K562 (cell line): ENCODE measurements around the gene ZNF169. TPM values are rescaled to one million over a fixed set of nuclear protein-coding genes. Genes with fewer than 3 reads are reported as not detected.

ENCODE experiments used
- ATAC-seq: fragments of 200-7000 bp; cut with Tn5 transposase; 3 replicates; pipeline ENCODE4 v1.9.1; 2020; ENCODE audit warnings: moderate library complexity
- BruUV-seq: library from RNA; stranded (reverse); fragments of 400-500 nt; replicated peaks from 2 replicates; lab custom pipeline; 2021; lab: Mats Ljungman, UMichigan
- CTCF ChIA-PET: fragments of 300-600 bp; formaldehyde crosslinking; extraction: SDS; loops from one replicate; lab custom pipeline; 2021; ENCODE audit warnings: low intra/inter-chr PET ratio; lab: Yijun Ruan, JAX
- POLR2A ChIA-PET: fragments of 300-600, 350-650 bp; sonication (Branson Sonifier 250); formaldehyde crosslinking; extraction: SDS; loops from one replicate; lab custom pipeline; 2021; ENCODE audit warnings: antibody characterized with exemption, inconsistent platforms; lab: Yijun Ruan, JAX
- DNase-seq, 4 experiments: peaks; one replicate each; pipeline versions ENCODE4 v3.0.0 to v3.0.0-alpha.2; 2011 to 2018; ENCODE audit warnings: low spot score in 3 of 4, mixed read lengths in 3 of 4; ENCODE audit errors: extremely low read depth in 1 of 4
- FAIRE-seq: peaks from 2 replicates; lab custom pipeline; 2011; peaks lifted over from hg19 to GRCh38; lab: Jason Lieb, UNC
- H2AFZ ChIP-seq: 2 replicates; pipeline ENCODE4 v1.6.0; 2011; ENCODE audit warnings: low read depth, low read length, control low read depth, inconsistent platforms
- H3K27ac ChIP-seq: fragments of 200-600 bp; 3 replicates; pipeline ENCODE4 v1.8.0; 2011; ENCODE audit warnings: low read depth, mild to moderate bottlenecking, control low read depth, inconsistent platforms, low read length, moderate library complexity, mixed read lengths; ENCODE audit errors: extremely low read depth
- H3K27me3 ChIP-seq, 2 experiments: fragments of 300-600 bp in 1 of 2; 2 replicates in 1 of 2; 3 replicates in 1 of 2; pipeline versions ENCODE4 v1.6.0 to v1.8.0; 2011; ENCODE audit warnings: inconsistent platforms in 2 of 2, low read length in 2 of 2, mild to moderate bottlenecking in 1 of 2, mixed read lengths in 1 of 2, moderate library complexity in 1 of 2; ENCODE audit not compliant: control insufficient read depth in 2 of 2, insufficient read depth in 2 of 2
- H3K36me3 ChIP-seq: fragments of 300-600 bp; 3 replicates; pipeline ENCODE4 v1.8.0; 2011; ENCODE audit warnings: mild to moderate bottlenecking, low read length, inconsistent platforms; ENCODE audit not compliant: control insufficient read depth, insufficient read depth
- H3K4me1 ChIP-seq, 2 experiments: fragments of 200-600 bp in 1 of 2; replicated peaks in 1 of 2; 2 replicates in 1 of 2; 3 replicates in 1 of 2; pipeline versions ENCODE4 v1.5.1 to v1.8.0; 2011; ENCODE audit warnings: inconsistent platforms in 2 of 2, low read length in 2 of 2, mild to moderate bottlenecking in 1 of 2, mixed read lengths in 1 of 2, moderate library complexity in 1 of 2; ENCODE audit not compliant: control insufficient read depth in 2 of 2, insufficient read depth in 2 of 2
- H3K4me2 ChIP-seq: 2 replicates; pipeline ENCODE4 v1.6.1; 2011; ENCODE audit warnings: low read length, control low read depth, inconsistent platforms, mixed read lengths; ENCODE audit not compliant: insufficient read depth
- H3K4me3 ChIP-seq: fragments of 200-600 bp; sonication (generic), shearing (Covaris generic); 2 replicates; pipeline ENCODE4 v1.5.1; 2016; ENCODE audit warnings: control low read depth, inconsistent platforms
- H3K79me2 ChIP-seq: fragments of 200-600 bp; 3 replicates; pipeline ENCODE4 v1.8.0; 2011; ENCODE audit warnings: low read length, inconsistent platforms; ENCODE audit not compliant: control insufficient read depth, insufficient read depth
- H3K9ac ChIP-seq, 2 experiments: 2 replicates each; pipeline versions ENCODE4 v1.6.0 to v1.6.1; 2011; ENCODE audit warnings: low read depth in 2 of 2, low read length in 2 of 2, control low read depth in 1 of 2, inconsistent platforms in 1 of 2, mild to moderate bottlenecking in 1 of 2, mixed read lengths in 1 of 2; ENCODE audit not compliant: insufficient read depth in 1 of 2
- H3K9me1 ChIP-seq: one replicate; pipeline ENCODE4 v1.6.0; 2011; ENCODE audit warnings: inconsistent platforms, mild to moderate bottlenecking, low read length, moderate library complexity; ENCODE audit not compliant: control insufficient read depth, insufficient read depth
- H3K9me3 ChIP-seq: replicated peaks from 2 replicates; pipeline ENCODE4 v1.5.1; 2011; ENCODE audit warnings: low read depth, low read length, inconsistent platforms; ENCODE audit not compliant: control insufficient read depth, insufficient read depth
- H4K20me1 ChIP-seq: replicated peaks from 2 replicates; pipeline ENCODE4 v1.6.1; 2011; ENCODE audit warnings: low read length, inconsistent platforms, mixed read lengths; ENCODE audit not compliant: control insufficient read depth, insufficient read depth
- BRCA1 ChIP-seq, 2 experiments: fragments of 450-650 bp in 1 of 2; sonication (generic) in 1 of 2; formaldehyde crosslinking in 1 of 2; IDR thresholded peaks; 2 replicates each; pipeline versions ENCODE4 v1.5.0 to v1.6.1; 2017 to 2020; ENCODE audit warnings: mild to moderate bottlenecking in 1 of 2, missing genetic modification reagents in 1 of 2
- BRD4 ChIP-seq: fragments of 200-600 bp; sonication (generic); IDR thresholded peaks from 2 replicates; pipeline ENCODE4 v1.6.1; 2017; ENCODE audit warnings: inconsistent platforms
- CBX1 ChIP-seq: sonication (generic); IDR thresholded peaks from 2 replicates; pipeline ENCODE4 v1.6.1; 2016; ENCODE audit warnings: antibody characterized with exemption, low read depth, mild to moderate bottlenecking
- ZC3H11A ChIP-seq: IDR thresholded peaks from 2 replicates; pipeline ENCODE4 v1.6.1; 2012; ENCODE audit warnings: low read depth, low read length, improper control_type of control experiment
- ZNF143 ChIP-seq: sonication (generic); formaldehyde crosslinking; IDR thresholded peaks from 2 replicates; pipeline ENCODE4 v1.9.0; 2022; ENCODE audit warnings: mild to moderate bottlenecking, missing genetic modification reagents
- in situ Hi-C: fragments of 300-500 bp; cut with MboI; formaldehyde crosslinking; loops from 4 replicates; pipeline ENCODE4 v1.15.0; 2018; ENCODE audit warnings: inconsistent platforms, mixed read lengths
- intact Hi-C: fragments of 100-400 bp; cut with micrococcal nuclease; formaldehyde crosslinking; loops from 2 replicates; pipeline ENCODE4 v1.14.2; 2022
- polyA plus RNA-seq, 8 experiments: library from polyadenylated mRNA; depleted of rRNA in 4 of 8; stranded (reverse) in 5 of 8; unstranded in 3 of 8; fragments of >200 nt; fragmentation: Nextera tagmentation in 2 of 8; fragmentation: Illumina TruSeq in 1 of 8; extraction: Ambion mirVana in 2 of 8; extraction: Trizol in 1 of 8; gene quantifications; 2 replicates each; pipeline versions ENCODE4 v1.2.1 to v1.2.3, GENCODE V29; 2011 to 2014; ENCODE audit warnings: inconsistent platforms in 1 of 8, missing spikeins in 1 of 8
- total RNA-seq, 7 experiments: library from RNA; depleted of rRNA in 6 of 7; stranded (reverse); fragments of >200 nt in 6 of 7; fragmentation: Illumina TruSeq in 2 of 7; extraction: Trizol in 2 of 7; gene quantifications; 2 replicates each; pipeline versions ENCODE4 v1.2.1 to v1.2.3, GENCODE V29; 2011 to 2021; ENCODE audit warnings: low replicate concordance in 1 of 7
- TF ChIP-seq, protein P1 (sequence below): fragments of 250-450 bp; sonication (Bioruptor Pico); IDR thresholded peaks from 2 replicates; pipeline ENCODE4 v1.9.0; 2021; ENCODE audit warnings: mild to moderate bottlenecking, inconsistent platforms
- TF ChIP-seq, protein P2 (sequence below): fragments of 250-450 bp; sonication (Bioruptor Pico); IDR thresholded peaks from 2 replicates; pipeline ENCODE4 v1.5.0; 2021; ENCODE audit warnings: mild to moderate bottlenecking, moderate library complexity

The ZNF169 gene
- total and polyA plus RNA-seq, 9 of the 15 experiments (the other 6 are each of a cell fraction or from before 2014, with no cell fraction given), result 2.0 to 16.2 (median 5.6) TPM

DNA sequence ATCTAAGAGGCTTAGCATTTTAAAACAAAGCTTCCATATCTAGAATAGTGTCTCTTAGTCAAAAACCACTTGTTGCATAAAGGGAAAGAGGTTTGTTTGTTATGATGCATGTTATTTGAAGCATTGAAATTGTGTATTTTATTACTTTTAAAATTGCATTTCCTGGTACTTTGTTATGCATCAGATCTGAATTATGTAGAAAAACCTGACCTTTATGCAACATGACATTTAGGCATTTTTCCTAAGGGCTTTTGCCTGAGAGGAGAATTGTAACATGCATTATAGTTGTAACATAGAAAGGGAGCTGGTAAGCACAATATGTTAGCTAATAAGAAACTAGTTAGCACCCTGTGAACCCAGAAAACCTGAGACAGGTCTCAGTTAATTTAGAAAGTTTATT is 22.0 kb downstream of the ZNF169 start:
- no peaks in the 10 kb centered on the region for H3K9me1 ChIP-seq
- H3K36me3 ChIP-seq, result peaks cover 28% of the 10 kb centered on the region; the same call in 2 of the 3 replicates
- H3K9ac ChIP-seq, result no peak overlapping the region
- intact Hi-C loops, result no loop called here
- TF ChIP-seq BRD4, result no peak
- TF ChIP-seq, protein P1, sequence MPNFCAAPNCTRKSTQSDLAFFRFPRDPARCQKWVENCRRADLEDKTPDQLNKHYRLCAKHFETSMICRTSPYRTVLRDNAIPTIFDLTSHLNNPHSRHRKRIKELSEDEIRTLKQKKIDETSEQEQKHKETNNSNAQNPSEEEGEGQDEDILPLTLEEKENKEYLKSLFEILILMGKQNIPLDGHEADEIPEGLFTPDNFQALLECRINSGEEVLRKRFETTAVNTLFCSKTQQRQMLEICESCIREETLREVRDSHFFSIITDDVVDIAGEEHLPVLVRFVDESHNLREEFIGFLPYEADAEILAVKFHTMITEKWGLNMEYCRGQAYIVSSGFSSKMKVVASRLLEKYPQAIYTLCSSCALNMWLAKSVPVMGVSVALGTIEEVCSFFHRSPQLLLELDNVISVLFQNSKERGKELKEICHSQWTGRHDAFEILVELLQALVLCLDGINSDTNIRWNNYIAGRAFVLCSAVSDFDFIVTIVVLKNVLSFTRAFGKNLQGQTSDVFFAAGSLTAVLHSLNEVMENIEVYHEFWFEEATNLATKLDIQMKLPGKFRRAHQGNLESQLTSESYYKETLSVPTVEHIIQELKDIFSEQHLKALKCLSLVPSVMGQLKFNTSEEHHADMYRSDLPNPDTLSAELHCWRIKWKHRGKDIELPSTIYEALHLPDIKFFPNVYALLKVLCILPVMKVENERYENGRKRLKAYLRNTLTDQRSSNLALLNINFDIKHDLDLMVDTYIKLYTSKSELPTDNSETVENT (CRISPR knock-in tag), result no peak
- no peak for TF ChIP-seq ZNF143 (CRISPR knock-in tag)
- TF ChIP-seq CBX1, result no peak
- TF ChIP-seq BRCA1 (IDR thresholded peaks at IDR 0.05), result no peak
- TF ChIP-seq BRCA1 (CRISPR knock-in tag; IDR thresholded peaks at IDR 0.05), result no peak
- TF ChIP-seq, protein P2, sequence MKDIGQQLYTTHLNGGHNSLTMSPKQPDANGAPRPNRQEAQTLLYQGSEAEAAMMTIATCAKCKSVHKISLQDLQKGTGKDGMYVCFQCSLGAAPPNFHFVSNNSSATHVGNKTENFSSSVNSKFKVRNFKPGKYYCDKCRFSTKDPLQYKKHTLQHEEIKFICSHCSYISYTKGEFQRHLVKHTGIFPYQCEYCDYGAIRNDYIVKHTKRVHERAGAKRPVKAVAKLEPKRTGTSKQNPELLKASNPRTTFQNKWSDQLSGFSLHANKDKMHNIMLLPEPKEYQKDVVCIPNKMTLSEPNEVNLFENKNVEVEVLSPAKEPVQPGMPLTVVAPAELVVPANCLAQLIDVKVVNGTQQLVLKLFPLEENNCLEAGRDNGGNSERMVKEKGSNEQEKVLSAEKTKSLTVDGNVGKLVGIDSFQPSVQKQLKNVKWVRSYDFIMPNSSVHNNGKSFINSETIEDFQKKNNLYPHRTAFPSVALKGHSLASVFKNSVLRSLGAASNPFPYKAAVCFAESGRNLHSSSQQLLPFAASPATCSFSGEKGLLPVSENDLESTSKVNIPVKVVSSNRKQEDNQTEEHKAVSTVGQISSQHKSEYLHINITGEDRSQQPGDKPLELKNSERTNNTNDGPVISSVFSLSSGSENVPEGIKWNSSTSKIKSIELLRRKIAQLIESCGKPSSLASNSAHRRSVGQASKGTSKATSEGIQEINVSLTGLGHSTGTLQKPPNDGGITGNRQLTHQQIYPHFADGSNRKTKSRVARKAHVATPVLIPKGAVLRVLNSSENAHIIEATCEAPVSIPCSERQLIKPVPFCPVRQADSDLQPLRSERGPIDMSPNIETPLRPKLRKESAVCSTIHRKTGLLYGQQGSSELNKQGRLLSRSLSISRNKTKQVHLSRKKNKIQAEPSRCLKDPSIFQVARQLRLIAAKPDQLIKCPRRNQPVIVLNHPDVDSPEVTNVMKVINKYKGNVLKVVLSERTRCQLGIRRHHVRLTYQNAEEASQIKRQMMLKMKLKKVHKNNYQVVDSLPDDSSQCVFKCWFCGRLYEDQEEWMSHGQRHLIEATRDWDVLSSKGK (CRISPR knock-in tag), result no peak
- TF ChIP-seq ZC3H11A, result no peak
- TF ChIP-seq, all 486 proteins: peak for 0
- H3K27me3 ChIP-seq, result no peaks in the 10 kb centered on the region
- ATAC-seq (no peak), DNase-seq (no peak), FAIRE-seq (no peak)
- H4K20me1 ChIP-seq, result no peaks in the 10 kb centered on the region
- in situ Hi-C loops, result no loop called here
- no peak overlapping the region for H3K27ac ChIP-seq
- H3K4me3 ChIP-seq, result no peak overlapping the region
- no TSS peak for BruUV-seq
- CTCF ChIA-PET, result no interaction called here
- H3K9me3 ChIP-seq, result peaks cover 17% of the 10 kb centered on the region
- no peak overlapping the region for H3K4me2 ChIP-seq
- no peak overlapping the region for H2AFZ ChIP-seq
- H3K79me2 ChIP-seq, result peaks cover 10% of the 10 kb centered on the region; the same call in 2 of the 3 replicates
- POLR2A ChIA-PET, result no interaction called here
- H3K4me1 ChIP-seq, result peaks cover 10 to 23% of the 10 kb centered on the region in 2 experiments
